Natural killer cell (primary cell): ENCODE measurements around the gene EXD1. TPM values are rescaled to one million over a fixed set of nuclear protein-coding genes. Genes with fewer than 3 reads are reported as not detected.
"Not testable (repeated sequence)": the region's sequence is repeated elsewhere in the genome, so short reads cannot be mapped to it uniquely, and the experiment has no call there.

Experiments
- ATAC-seq, 3 donors: fragments of 150-1000 bp in 2 of 3; fragments of 200-7000 bp in 1 of 3; cut with Tn5 transposase; 1 replicate in 1 of 3; 2 replicates in 2 of 3; pipeline ENCODE4 v1.10.0; 2021; ENCODE audit warnings: mild to moderate bottlenecking in 2 of 3, moderate library complexity in 2 of 3
- DNase-seq, 2 donors: peaks; one replicate each; pipeline versions ENCODE4 v3.0.0 to v3.0.0-alpha.2; 2013 to 2021; ENCODE audit warnings: mixed read lengths in 1 of 2
- H3K27ac ChIP-seq: one replicate; pipeline ENCODE4 v1.5.1; 2013; ENCODE audit warnings: mild to moderate bottlenecking, low read length
- H3K27me3 ChIP-seq: one replicate; pipeline ENCODE4 v1.6.1; 2013; ENCODE audit warnings: low read length; ENCODE audit not compliant: control insufficient read depth, insufficient read depth
- H3K36me3 ChIP-seq: one replicate; pipeline ENCODE4 v1.6.1; 2013; ENCODE audit warnings: low read length; ENCODE audit not compliant: control insufficient read depth, insufficient read depth
- H3K4me1 ChIP-seq: one replicate; pipeline ENCODE4 v1.6.1; 2013; ENCODE audit warnings: low read length; ENCODE audit not compliant: control insufficient read depth, insufficient read depth
- H3K4me3 ChIP-seq: one replicate; pipeline ENCODE4 v1.5.1; 2013; ENCODE audit warnings: low read length
- H3K9me3 ChIP-seq: one replicate; pipeline ENCODE4 v1.6.1; 2013; ENCODE audit warnings: low read length; ENCODE audit not compliant: control insufficient read depth, insufficient read depth
- H3K27ac Mint-ChIP-seq, 2 donors: one replicate each; pipeline ENCODE4 v1.8.0; 2022; ENCODE audit warnings: mild to moderate bottlenecking in 2 of 2, mixed read lengths in 2 of 2, moderate library complexity in 1 of 2
- H3K27me3 Mint-ChIP-seq, 2 donors: one replicate each; pipeline ENCODE4 v1.8.0; 2022; ENCODE audit warnings: low read depth in 2 of 2, mixed read lengths in 2 of 2
- H3K36me3 Mint-ChIP-seq: one replicate; pipeline ENCODE4 v1.8.0; 2022; ENCODE audit warnings: mixed read lengths
- H3K4me1 Mint-ChIP-seq, 2 donors: one replicate each; pipeline ENCODE4 v1.8.0; 2022; ENCODE audit warnings: mixed read lengths in 2 of 2
- H3K4me3 Mint-ChIP-seq: one replicate; pipeline ENCODE4 v1.8.0; 2022; ENCODE audit warnings: mild to moderate bottlenecking, moderate library complexity, mixed read lengths
- H3K9me3 Mint-ChIP-seq, 2 donors: one replicate each; pipeline ENCODE4 v1.8.0; 2022; ENCODE audit warnings: mixed read lengths in 2 of 2
- WGBS: methylation state at CpG from one replicate; pipeline ENCODE4 v1.1.7; 2013; ENCODE audit warnings: missing lambda C conversion rate; ENCODE audit not compliant: insufficient coverage; 5-methylcytosine and 5-hydroxymethylcytosine counted together
- intact Hi-C: fragments of 100-400 bp; cut with micrococcal nuclease; formaldehyde crosslinking; loops from one replicate; pipeline ENCODE4 v1.14.2; 2022
- total RNA-seq, 4 donors: library from RNA; stranded (reverse); fragments of 120-200 nt in 1 of 4; gene quantifications; one replicate each; pipeline versions ENCODE4 v1.2.3 to v1.2.4, GENCODE V29; 2013 to 2022
- TF ChIP-seq, protein P1 (sequence below): fragments of 200-600 bp; IDR thresholded peaks from one replicate; pipeline ENCODE4 v1.8.0; 2022; ENCODE audit warnings: antibody characterized with exemption

EXD1 gene
- total RNA-seq, 3 donors from 2014 or later (not counting 1 experiment from before 2014, with no cell fraction given), result not detected

DNA sequence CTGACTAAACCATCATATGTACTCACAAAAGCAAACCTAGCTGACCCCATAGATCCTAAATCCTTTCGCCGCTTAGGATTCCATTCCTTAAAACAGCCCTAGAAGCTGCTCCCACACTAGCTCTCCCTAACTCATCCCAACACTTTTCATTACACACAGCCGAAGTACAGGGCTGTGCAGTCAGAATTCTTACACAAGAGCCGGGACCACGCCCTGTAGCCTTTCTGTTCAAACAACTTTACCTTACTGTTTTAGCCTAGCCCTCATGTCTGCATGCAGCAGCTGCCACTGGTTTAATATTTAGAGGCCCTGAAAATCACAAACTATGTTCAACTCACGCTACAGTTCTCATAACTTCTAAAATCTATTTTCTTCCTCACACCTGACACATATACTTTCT lies 95.0 kb downstream of the EXD1 start:
- H3K27ac Mint-ChIP-seq, ATAC-seq, H3K27me3 Mint-ChIP-seq, intact Hi-C loops, H3K27me3 ChIP-seq, DNase-seq, H3K4me3 Mint-ChIP-seq, H3K4me3 ChIP-seq, H3K9me3 ChIP-seq, H3K36me3 ChIP-seq, H3K27ac ChIP-seq, H3K4me1 ChIP-seq, H3K4me1 Mint-ChIP-seq, H3K36me3 Mint-ChIP-seq, H3K9me3 Mint-ChIP-seq: not testable (repeated sequence)
- WGBS, result 94% methylated on average over 6 of the region's 6 CpGs

DNA sequence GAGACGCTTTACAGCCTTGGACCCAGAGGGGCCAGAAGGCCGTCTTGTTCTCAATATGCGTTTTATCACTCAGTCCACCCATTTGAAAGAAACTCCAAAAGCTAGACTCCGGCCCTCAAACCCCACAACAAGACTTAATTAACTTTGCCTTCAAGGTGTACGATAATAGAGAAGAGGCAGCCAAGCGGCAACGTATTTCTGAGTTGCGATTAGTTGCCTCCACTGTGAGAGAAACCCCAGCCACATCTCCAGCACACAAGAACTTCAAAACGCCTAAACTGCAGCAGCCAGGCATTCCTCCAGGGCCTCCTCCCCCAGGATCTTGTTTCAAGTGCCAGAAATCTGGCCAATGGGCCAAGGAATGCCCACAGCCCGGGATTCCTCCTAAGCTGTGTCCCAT lies 97.1 kb downstream of the EXD1 start:
- peaks cover 0 to 7% of the 10 kb centered on the region in 2 donors for H3K27me3 Mint-ChIP-seq
- Histone ChIP-seq H3K27ac (no peak overlapping the region), H3K36me3 (no peaks in the 10 kb centered on the region), H3K4me3 (no peak overlapping the region), H3K9me3 (no peaks in the 10 kb centered on the region), H3K4me1 (no peaks in the 10 kb centered on the region), H3K27me3 (no peaks in the 10 kb centered on the region)
- TF ChIP-seq, protein P1, sequence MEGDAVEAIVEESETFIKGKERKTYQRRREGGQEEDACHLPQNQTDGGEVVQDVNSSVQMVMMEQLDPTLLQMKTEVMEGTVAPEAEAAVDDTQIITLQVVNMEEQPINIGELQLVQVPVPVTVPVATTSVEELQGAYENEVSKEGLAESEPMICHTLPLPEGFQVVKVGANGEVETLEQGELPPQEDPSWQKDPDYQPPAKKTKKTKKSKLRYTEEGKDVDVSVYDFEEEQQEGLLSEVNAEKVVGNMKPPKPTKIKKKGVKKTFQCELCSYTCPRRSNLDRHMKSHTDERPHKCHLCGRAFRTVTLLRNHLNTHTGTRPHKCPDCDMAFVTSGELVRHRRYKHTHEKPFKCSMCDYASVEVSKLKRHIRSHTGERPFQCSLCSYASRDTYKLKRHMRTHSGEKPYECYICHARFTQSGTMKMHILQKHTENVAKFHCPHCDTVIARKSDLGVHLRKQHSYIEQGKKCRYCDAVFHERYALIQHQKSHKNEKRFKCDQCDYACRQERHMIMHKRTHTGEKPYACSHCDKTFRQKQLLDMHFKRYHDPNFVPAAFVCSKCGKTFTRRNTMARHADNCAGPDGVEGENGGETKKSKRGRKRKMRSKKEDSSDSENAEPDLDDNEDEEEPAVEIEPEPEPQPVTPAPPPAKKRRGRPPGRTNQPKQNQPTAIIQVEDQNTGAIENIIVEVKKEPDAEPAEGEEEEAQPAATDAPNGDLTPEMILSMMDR, result no peak
- intact Hi-C loops, result no loop called here
- whole genome bisulfite sequencing, result 89% methylated on average over 10 of the region's 10 CpGs
- H3K36me3 Mint-ChIP-seq, result no peaks in the 10 kb centered on the region
- no peaks in the 10 kb centered on the region for H3K9me3 Mint-ChIP-seq
- no peak overlapping the region for H3K4me3 Mint-ChIP-seq
- H3K4me1 Mint-ChIP-seq, result no peaks in the 10 kb centered on the region
- H3K27ac Mint-ChIP-seq, result no peak overlapping the region
- DNase-seq (no peak), ATAC-seq (no peak)

Other genes starting within 250 kb of the EXD1 start
- gene INO80, start 114.5 kb downstream of the EXD1 start, total RNA-seq, result 10 to 100 TPM; 36.4 to 45.7 (median 43.9) TPM
- 10 to 100 TPM; 50.7 to 55.9 (median 51.3) TPM for gene CHP1, start 511 bp upstream of the EXD1 start, total RNA-seq
- gene OIP5, start 101.8 kb upstream of the EXD1 start, total RNA-seq, result under 1 TPM in 2 of 3 donors, not detected in 1; 0.29 to 0.64 TPM
- gene NUSAP1, start 102.1 kb upstream of the EXD1 start, total RNA-seq, result 1 to 10 TPM; 5.6 to 9.4 (median 7.6) TPM
- gene NDUFAF1, start 171.7 kb upstream of the EXD1 start, total RNA-seq, result 1 to 10 TPM; 6.1 to 6.3 (median 6.2) TPM
- gene RTF1, start 186.3 kb upstream of the EXD1 start, total RNA-seq, result 10 to 100 TPM; 35.8 to 53.1 (median 42.7) TPM